Trophoblast cell (in vitro differentiated cells and primary cell): ENCODE results near the gene EML2.

Source experiments
- DNase-seq, 2 donors: peaks; one replicate each; pipeline ENCODE4 v3.0.0-alpha.2; 2016
- H2AFZ ChIP-seq: 2 replicates; pipeline ENCODE4 v1.6.1; 2013; ENCODE audit warnings: low read length, moderate library complexity, mild to moderate bottlenecking; ENCODE audit not compliant: insufficient read depth, poor library complexity
- H2AK5ac ChIP-seq: 2 replicates; pipeline ENCODE4 v1.6.1; 2013; ENCODE audit warnings: mild to moderate bottlenecking, low read length
- H2BK120ac ChIP-seq: 2 replicates; pipeline ENCODE4 v1.6.1; 2013; ENCODE audit warnings: low read length, mild to moderate bottlenecking, moderate library complexity; ENCODE audit not compliant: insufficient read depth, poor library complexity
- H2BK12ac ChIP-seq: 2 replicates; pipeline ENCODE4 v1.6.1; 2013; ENCODE audit warnings: mild to moderate bottlenecking, low read length, moderate library complexity
- H2BK5ac ChIP-seq: 2 replicates; pipeline ENCODE4 v1.6.1; 2013; ENCODE audit warnings: low read length, low read depth, moderate library complexity, mild to moderate bottlenecking; ENCODE audit not compliant: poor library complexity
- H3K14ac ChIP-seq: 2 replicates; pipeline ENCODE4 v1.6.1; 2013; ENCODE audit warnings: mild to moderate bottlenecking, low read length
- H3K18ac ChIP-seq: 2 replicates; pipeline ENCODE4 v1.6.1; 2013; ENCODE audit warnings: mild to moderate bottlenecking, low read length
- H3K23ac ChIP-seq: 2 replicates; pipeline ENCODE4 v1.6.1; 2013; ENCODE audit warnings: low read length
- H3K27ac ChIP-seq: 2 replicates; pipeline ENCODE4 v1.5.1; 2013; ENCODE audit warnings: low read depth, mild to moderate bottlenecking, inconsistent platforms, low read length, moderate library complexity
- H3K27me3 ChIP-seq: 2 replicates; pipeline ENCODE4 v1.6.1; 2013; ENCODE audit warnings: inconsistent platforms, mild to moderate bottlenecking, low read length, moderate library complexity; ENCODE audit not compliant: insufficient read depth
- H3K36me3 ChIP-seq, 2 experiments: 1 replicate in 1 of 2; 2 replicates in 1 of 2; pipeline ENCODE4 v1.6.1; 2013; ENCODE audit warnings: low read length in 2 of 2, mild to moderate bottlenecking in 2 of 2, moderate library complexity in 1 of 2; ENCODE audit not compliant: insufficient read depth in 2 of 2, control insufficient read depth in 1 of 2
- H3K4ac ChIP-seq: 2 replicates; pipeline ENCODE4 v1.6.1; 2013; ENCODE audit warnings: low read depth, mild to moderate bottlenecking, low read length, moderate library complexity
- H3K4me1 ChIP-seq, 2 experiments: 1 replicate in 1 of 2; 2 replicates in 1 of 2; pipeline ENCODE4 v1.6.1; 2013; ENCODE audit warnings: low read length in 2 of 2, mild to moderate bottlenecking in 2 of 2, moderate library complexity in 1 of 2; ENCODE audit not compliant: insufficient read depth in 2 of 2, control insufficient read depth in 1 of 2
- H3K4me2 ChIP-seq: 2 replicates; pipeline ENCODE4 v1.6.1; 2013; ENCODE audit warnings: inconsistent platforms, mild to moderate bottlenecking, low read length, moderate library complexity
- H3K4me3 ChIP-seq: 2 replicates; pipeline ENCODE4 v1.5.1; 2013; ENCODE audit warnings: mild to moderate bottlenecking, low read depth, low read length, inconsistent platforms
- H3K79me1 ChIP-seq: one replicate; pipeline ENCODE4 v1.6.1; 2013; ENCODE audit warnings: low read length
- H3K79me2 ChIP-seq: 2 replicates; pipeline ENCODE4 v1.6.1; 2013; ENCODE audit warnings: low read length, mild to moderate bottlenecking; ENCODE audit not compliant: control insufficient read depth, insufficient read depth, poor library complexity
- H3K9ac ChIP-seq: 2 replicates; pipeline ENCODE4 v1.6.1; 2013; ENCODE audit warnings: mild to moderate bottlenecking, low read length
- H3K9me3 ChIP-seq: 2 replicates; pipeline ENCODE4 v1.6.1; 2013; ENCODE audit warnings: low read depth, mild to moderate bottlenecking, control low read depth, inconsistent platforms, low read length; ENCODE audit not compliant: insufficient read depth
- H4K12ac ChIP-seq: 2 replicates; pipeline ENCODE4 v1.6.1; 2013; ENCODE audit warnings: low read depth, mild to moderate bottlenecking, low read length, moderate library complexity
- H4K8ac ChIP-seq: 2 replicates; pipeline ENCODE4 v1.6.1; 2013; ENCODE audit warnings: low read depth, mild to moderate bottlenecking, low read length, moderate library complexity
- H4K91ac ChIP-seq: one replicate; pipeline ENCODE4 v1.6.1; 2013; ENCODE audit warnings: low read depth, mild to moderate bottlenecking, low read length, moderate library complexity
- WGBS: extraction: QIAGEN DNeasy Blood & Tissue Kit; methylation state at CpG from one replicate; pipeline ENCODE4 v1.1.7; 2013; ENCODE audit warnings: missing lambda C conversion rate; ENCODE audit not compliant: insufficient read length, insufficient coverage; ENCODE audit errors: extremely low coverage; 5-methylcytosine and 5-hydroxymethylcytosine counted together

The EML2 gene

GRCh38 chr19:45682117-45682516, 42.9 kb upstream of the EML2 start:
- Histone ChIP-seq H3K9ac (no peak overlapping the region), H3K18ac (no peak overlapping the region), H3K27me3 (no peaks in the 10 kb centered on the region), H2BK120ac (no peak overlapping the region), H2BK5ac (no peak overlapping the region), H2AFZ (no peak overlapping the region), H3K4me1 (peaks cover 7% of the 10 kb centered on the region in 2 experiments), H4K91ac (no peak overlapping the region), H3K9me3 (no peaks in the 10 kb centered on the region), H4K12ac (no peak overlapping the region), H3K36me3 (peaks cover 23 to 31% of the 10 kb centered on the region in 2 experiments), H3K4ac (no peak overlapping the region), H4K8ac (no peak overlapping the region), H3K14ac (no peak overlapping the region), H3K4me3 (no peak overlapping the region), H2AK5ac (no peak overlapping the region), H3K23ac (no peak overlapping the region), H2BK12ac (no peak overlapping the region), H3K27ac (no peak overlapping the region), H3K4me2 (peak overlapping the region; percentile 72), H3K79me2 (no peaks in the 10 kb centered on the region), H3K79me1 (peaks cover 7% of the 10 kb centered on the region)
- WGBS: no CpG with 5 or more reads among the region's 8 CpGs
- DNase-seq: no peak

- no peak overlapping the region for H2BK12ac ChIP-seq
- WGBS: no CpG with 5 or more reads among the region's 51 CpGs
- peaks cover 18 to 26% of the 10 kb centered on the region in 2 experiments for H3K36me3 ChIP-seq
- H4K8ac ChIP-seq: peak overlapping the region; percentile 67
- H3K9ac ChIP-seq: no peak overlapping the region
- no peak overlapping the region for H3K14ac ChIP-seq
- no peak overlapping the region for H4K91ac ChIP-seq
- no peak overlapping the region for H2BK5ac ChIP-seq
- peak overlapping the region; percentile 72 for H2AFZ ChIP-seq
- no peak overlapping the region for H3K27ac ChIP-seq
- H3K23ac ChIP-seq: no peak overlapping the region
- peaks cover 7 to 11% of the 10 kb centered on the region in 2 experiments for H3K4me1 ChIP-seq
- H3K27me3 ChIP-seq: no peaks in the 10 kb centered on the region
- H3K4ac ChIP-seq: no peak overlapping the region
- no peak overlapping the region for H3K4me3 ChIP-seq
- no peak overlapping the region for H2BK120ac ChIP-seq
- H3K79me2 ChIP-seq: no peaks in the 10 kb centered on the region
- H4K12ac ChIP-seq: no peak overlapping the region
- H3K18ac ChIP-seq: no peak overlapping the region
- peak overlapping the region; percentile 72 for H3K4me2 ChIP-seq
- no peak overlapping the region for H2AK5ac ChIP-seq
- peak; percentile 88 to 92 for DNase-seq
- H3K79me1 ChIP-seq: peaks cover 9% of the 10 kb centered on the region
- H3K9me3 ChIP-seq: peaks cover 2% of the 10 kb centered on the region
These were observed 42.3 kb upstream of the EML2 start for GRCh38 chr19:45681391-45682015.

- H2BK12ac ChIP-seq: no peak overlapping the region
- no peak overlapping the region for H2BK5ac ChIP-seq
- H3K79me2 ChIP-seq: no peaks in the 10 kb centered on the region
- H2BK120ac ChIP-seq: no peak overlapping the region
- H3K79me1 ChIP-seq: peaks cover 9% of the 10 kb centered on the region
- H4K8ac ChIP-seq: peak overlapping the region; percentile 10
- no peak overlapping the region for H3K14ac ChIP-seq
- no peak overlapping the region for H3K4ac ChIP-seq
- no peak overlapping the region for H3K9ac ChIP-seq
- no peak overlapping the region for H3K18ac ChIP-seq
- peak; percentile 68 for DNase-seq
- no peak overlapping the region for H2AK5ac ChIP-seq
- peaks cover 7 to 11% of the 10 kb centered on the region in 2 experiments for H3K4me1 ChIP-seq
- H3K9me3 ChIP-seq: peaks cover 2% of the 10 kb centered on the region
- H4K91ac ChIP-seq: no peak overlapping the region
- peak overlapping the region; percentile 73 for H2AFZ ChIP-seq
- no peak overlapping the region for H3K23ac ChIP-seq
- no peak overlapping the region for H3K27ac ChIP-seq
- H4K12ac ChIP-seq: no peak overlapping the region
- peak overlapping the region; percentile 80 for H3K4me2 ChIP-seq
- no peaks in the 10 kb centered on the region for H3K36me3 ChIP-seq
- peak overlapping the region; percentile 42 for H3K4me3 ChIP-seq
- H3K27me3 ChIP-seq: no peaks in the 10 kb centered on the region
- no CpG with 5 or more reads among the region's 49 CpGs for WGBS
These were observed 38.4 kb upstream of the EML2 start for GRCh38 chr19:45677351-45678230.

GRCh38 chr19:45676851-45677263, 37.7 kb upstream of the EML2 start:
- Histone ChIP-seq H2BK120ac (no peak overlapping the region), H3K27me3 (no peaks in the 10 kb centered on the region), H4K12ac (no peak overlapping the region), H3K14ac (no peak overlapping the region), H3K9ac (peak overlapping the region; percentile 55), H4K91ac (no peak overlapping the region), H2BK5ac (no peak overlapping the region), H3K9me3 (peaks cover 2% of the 10 kb centered on the region), H3K4me1 (peaks cover 7 to 11% of the 10 kb centered on the region in 2 experiments), H3K18ac (no peak overlapping the region), H3K23ac (peak overlapping the region; percentile 20), H2AK5ac (no peak overlapping the region), H4K8ac (peak overlapping the region; percentile 5), H2AFZ (peak overlapping the region; percentile 0), H3K79me1 (peaks cover 9% of the 10 kb centered on the region), H2BK12ac (no peak overlapping the region), H3K4me2 (peak overlapping the region; percentile 80), H3K4me3 (peak overlapping the region; percentile 62), H3K36me3 (no peaks in the 10 kb centered on the region), H3K79me2 (no peaks in the 10 kb centered on the region), H3K27ac (no peak overlapping the region), H3K4ac (no peak overlapping the region)
- no CpG with 5 or more reads among the region's 28 CpGs for WGBS
- peak in 1 of 2 donors; percentile 10 for DNase-seq
